ENCODE results near the gene KAT8. TPM values are rescaled to one million over a fixed set of nuclear protein-coding genes. Genes with fewer than 3 reads are reported as not detected.
"Not testable (repeated sequence)": the region's sequence is repeated elsewhere in the genome, so short reads cannot be mapped to it uniquely, and the experiment has no call there.

Gene KAT8
- total RNA-seq, 6 experiments from 2014 or later = 20.4 to 29.9 (median 25.2) TPM

DNA sequence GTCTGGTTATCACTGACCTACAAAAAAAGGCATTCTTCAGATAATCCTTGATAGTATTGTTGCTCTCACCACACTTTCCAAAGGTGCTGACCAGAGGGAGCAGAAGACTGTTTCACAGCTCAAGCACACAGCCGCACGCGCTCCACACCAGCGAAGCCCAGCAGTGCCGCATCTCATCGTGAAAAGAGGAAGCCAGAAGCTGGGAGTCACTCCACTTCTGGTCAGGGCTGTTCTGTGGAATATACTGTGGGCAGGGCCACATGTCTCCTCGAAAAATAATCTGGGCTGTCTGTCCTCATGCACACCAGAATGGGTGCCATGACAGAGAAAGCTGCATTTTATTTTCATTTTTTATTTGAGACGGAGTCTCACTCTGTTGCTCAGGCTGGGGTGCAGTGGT, 39.7 kb downstream of the KAT8 start:
- ATAC-seq = peak; percentile 36 to 59 (median 50)
- TF ChIP-seq, protein P1, sequence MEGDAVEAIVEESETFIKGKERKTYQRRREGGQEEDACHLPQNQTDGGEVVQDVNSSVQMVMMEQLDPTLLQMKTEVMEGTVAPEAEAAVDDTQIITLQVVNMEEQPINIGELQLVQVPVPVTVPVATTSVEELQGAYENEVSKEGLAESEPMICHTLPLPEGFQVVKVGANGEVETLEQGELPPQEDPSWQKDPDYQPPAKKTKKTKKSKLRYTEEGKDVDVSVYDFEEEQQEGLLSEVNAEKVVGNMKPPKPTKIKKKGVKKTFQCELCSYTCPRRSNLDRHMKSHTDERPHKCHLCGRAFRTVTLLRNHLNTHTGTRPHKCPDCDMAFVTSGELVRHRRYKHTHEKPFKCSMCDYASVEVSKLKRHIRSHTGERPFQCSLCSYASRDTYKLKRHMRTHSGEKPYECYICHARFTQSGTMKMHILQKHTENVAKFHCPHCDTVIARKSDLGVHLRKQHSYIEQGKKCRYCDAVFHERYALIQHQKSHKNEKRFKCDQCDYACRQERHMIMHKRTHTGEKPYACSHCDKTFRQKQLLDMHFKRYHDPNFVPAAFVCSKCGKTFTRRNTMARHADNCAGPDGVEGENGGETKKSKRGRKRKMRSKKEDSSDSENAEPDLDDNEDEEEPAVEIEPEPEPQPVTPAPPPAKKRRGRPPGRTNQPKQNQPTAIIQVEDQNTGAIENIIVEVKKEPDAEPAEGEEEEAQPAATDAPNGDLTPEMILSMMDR (IDR thresholded peaks at IDR 0.05) = no peak
- no peak for TF ChIP-seq POLR2A (IDR thresholded peaks at IDR 0.05)
- Histone ChIP-seq H3K27me3 (no peaks in the 10 kb centered on the region), H3K4me3 (no peak overlapping the region), H3K27ac (no peak overlapping the region), H3K36me3 (no peaks in the 10 kb centered on the region), H3K4me1 (no peaks in the 10 kb centered on the region), H3K9me3 (no peaks in the 10 kb centered on the region)
- WGBS (ENCODE audit: insufficient coverage, low coverage, low lambda C conversion rate, missing lambda C conversion rate) = 26% methylated on average over 5 of the region's 8 CpGs
- intact Hi-C loops (cut with DNase I) = no loop called here
- DNase-seq = no peak

DNA sequence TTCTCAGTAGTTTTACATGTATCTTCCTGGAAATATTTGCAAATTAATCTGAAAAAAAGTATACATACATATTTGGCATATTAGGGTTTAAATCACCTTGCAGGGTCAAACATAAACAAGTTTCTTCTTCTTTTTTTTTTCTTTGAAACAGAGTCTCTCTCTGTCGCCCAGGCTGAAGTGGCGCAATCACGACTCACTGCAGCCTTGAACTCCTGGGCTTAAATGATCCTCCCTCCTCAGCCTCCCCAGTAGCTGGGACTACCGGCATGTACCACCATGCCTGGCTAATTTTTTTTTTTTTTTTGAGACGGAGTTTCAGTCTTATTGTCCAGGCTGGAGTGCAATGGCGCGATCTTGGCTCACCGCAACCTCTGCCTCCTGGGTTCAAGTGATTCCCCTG, 49.9 kb downstream of the KAT8 start:
- DNase-seq = no peak
- Histone ChIP-seq H3K4me3 (no peak overlapping the region), H3K27ac (no peak overlapping the region), H3K4me1 (no peaks in the 10 kb centered on the region), H3K36me3 (no peaks in the 10 kb centered on the region), H3K9me3 (no peaks in the 10 kb centered on the region), H3K27me3 (no peaks in the 10 kb centered on the region)
- WGBS (ENCODE audit: insufficient coverage, low coverage, low lambda C conversion rate, missing lambda C conversion rate) = 85% methylated on average over 8 of the region's 8 CpGs
- TF ChIP-seq, protein P1 (IDR thresholded peaks at IDR 0.05) = no peak
- TF ChIP-seq POLR2A (IDR thresholded peaks at IDR 0.05) = no peak
- intact Hi-C loops (cut with DNase I) = no loop called here
- ATAC-seq = no peak

DNA sequence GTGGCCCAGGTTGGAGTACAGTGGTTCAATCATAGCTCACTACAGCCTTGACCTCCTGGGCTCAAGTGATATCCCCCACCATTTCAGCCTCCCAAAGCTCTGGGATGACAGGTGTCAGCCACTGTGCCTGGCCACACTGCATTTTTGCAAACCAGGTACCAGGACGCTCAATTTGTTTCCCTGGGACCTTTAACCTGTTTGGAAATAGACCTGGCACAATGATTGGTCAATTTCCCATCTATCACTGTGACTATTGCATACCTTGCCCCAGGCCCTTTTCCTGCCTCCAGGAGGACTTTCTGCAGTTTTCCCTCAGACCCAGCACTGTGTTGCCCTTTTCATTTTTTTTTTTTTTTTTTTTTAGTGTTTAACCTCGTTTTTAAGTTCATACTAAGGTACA, 51.4 kb downstream of the KAT8 start:
- Histone ChIP-seq H3K4me3 (no peak overlapping the region), H3K4me1 (no peaks in the 10 kb centered on the region), H3K27ac (no peak overlapping the region), H3K36me3 (no peaks in the 10 kb centered on the region), H3K9me3 (no peaks in the 10 kb centered on the region), H3K27me3 (no peaks in the 10 kb centered on the region)
- intact Hi-C loops (cut with DNase I) = no loop called here
- TF ChIP-seq, protein P1 (IDR thresholded peaks at IDR 0.05) = no peak
- no peak for TF ChIP-seq POLR2A (IDR thresholded peaks at IDR 0.05)
- WGBS (ENCODE audit: insufficient coverage, low coverage, low lambda C conversion rate, missing lambda C conversion rate) = 26% methylated on average over 2 of the region's 2 CpGs
- DNase-seq = no peak
- peak; percentile 64 to 89 (median 80) for ATAC-seq

DNA sequence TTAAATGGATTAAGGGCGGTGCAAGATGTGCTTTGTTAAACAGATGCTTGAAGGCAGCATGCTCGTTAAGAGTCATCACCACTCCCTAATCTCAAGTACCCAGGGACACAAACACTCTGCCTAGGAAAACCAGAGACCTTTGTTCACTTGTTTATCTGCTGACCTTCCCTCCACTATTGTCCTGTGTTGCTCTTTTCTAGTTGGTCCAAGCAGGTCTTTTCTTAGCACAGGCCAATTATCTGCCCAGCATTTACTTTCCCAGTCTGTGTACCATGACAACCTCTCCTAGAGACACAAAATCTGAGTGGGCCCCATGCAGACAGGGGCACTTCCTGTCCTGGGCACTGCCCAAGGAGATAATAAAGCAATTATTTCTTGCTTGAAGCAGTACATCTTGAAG, 52.6 kb downstream of the KAT8 start:
- no CpG with 5 or more reads among the region's 2 CpGs for WGBS (ENCODE audit: insufficient coverage, low coverage, low lambda C conversion rate, missing lambda C conversion rate)

DNA sequence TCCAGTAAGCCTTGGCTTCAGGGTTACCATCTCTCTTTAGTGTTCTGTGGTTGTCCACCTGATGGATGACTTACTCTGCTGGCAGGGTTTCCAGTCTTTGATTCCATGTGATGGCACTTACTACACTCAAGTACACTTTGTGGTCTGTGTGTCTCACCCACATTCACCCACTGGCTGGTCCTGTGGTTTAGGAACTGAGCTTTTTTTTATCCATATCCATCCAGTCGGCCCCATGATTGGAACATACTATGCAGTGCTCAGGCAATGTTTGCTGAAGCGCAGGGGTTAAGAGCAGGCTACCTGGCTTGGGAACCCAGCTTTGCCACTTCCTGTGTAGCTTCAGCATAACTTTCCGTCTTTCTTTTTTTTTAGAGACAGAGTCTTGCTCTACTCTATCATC, 59.7 kb downstream of the KAT8 start:
- H3K9me3 ChIP-seq = no peaks in the 10 kb centered on the region
- H3K27ac ChIP-seq = no peak overlapping the region
- intact Hi-C loops (cut with DNase I) = no loop called here
- no peaks in the 10 kb centered on the region for H3K36me3 ChIP-seq
- WGBS (ENCODE audit: insufficient coverage, low coverage, low lambda C conversion rate, missing lambda C conversion rate) = 65% methylated on average over 3 of the region's 3 CpGs
- H3K4me1 ChIP-seq = peaks cover 0 to 10% (median 3%) of the 10 kb centered on the region in 4 donors
- ATAC-seq (no peak), DNase-seq (no peak)
- H3K4me3 ChIP-seq = no peak overlapping the region
- no peaks in the 10 kb centered on the region for H3K27me3 ChIP-seq
- TF ChIP-seq, protein P1 (IDR thresholded peaks at IDR 0.05) = no peak
- no peak for TF ChIP-seq POLR2A (IDR thresholded peaks at IDR 0.05)

More for the DNA sequence above, 52.6 kb downstream of the KAT8 start:
- H3K9me3 ChIP-seq; ATAC-seq; H3K36me3 ChIP-seq; H3K4me1 ChIP-seq; H3K4me3 ChIP-seq; H3K27ac ChIP-seq; H3K27me3 ChIP-seq; DNase-seq; intact Hi-C loops (cut with DNase I): not testable (repeated sequence)
